HG02610 (cell line): ENCODE results near the gene ADAMTS12.

Source experiments
- ATAC-seq: cut with Tn5 transposase; IDR thresholded peaks from one replicate; pipeline ENCODE4 v1.9.1; 2021; ENCODE audit warnings: mild to moderate bottlenecking, moderate library complexity; ENCODE audit not compliant: unreplicated experiment

ADAMTS12 gene

DNA sequence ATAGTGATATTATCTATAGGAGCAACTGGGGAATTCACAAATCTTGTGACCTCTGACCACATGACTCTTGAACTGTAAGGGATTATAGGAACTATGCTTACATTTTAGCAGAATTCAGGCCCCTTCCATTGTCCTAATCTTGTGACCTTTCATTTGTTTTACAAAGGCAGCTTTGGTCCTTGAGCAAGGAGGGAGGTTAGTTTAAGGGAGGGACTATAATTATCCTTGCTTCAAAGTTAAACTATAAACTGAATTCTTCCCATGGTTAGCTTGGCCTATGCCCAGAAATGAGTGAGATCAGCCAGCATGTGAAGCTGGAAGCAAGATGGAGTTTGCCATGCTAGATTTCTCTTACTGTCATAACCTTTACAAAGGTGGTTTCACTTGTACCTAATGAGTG is 399.8 kb downstream of the ADAMTS12 start:
- no peak for ATAC-seq

DNA sequence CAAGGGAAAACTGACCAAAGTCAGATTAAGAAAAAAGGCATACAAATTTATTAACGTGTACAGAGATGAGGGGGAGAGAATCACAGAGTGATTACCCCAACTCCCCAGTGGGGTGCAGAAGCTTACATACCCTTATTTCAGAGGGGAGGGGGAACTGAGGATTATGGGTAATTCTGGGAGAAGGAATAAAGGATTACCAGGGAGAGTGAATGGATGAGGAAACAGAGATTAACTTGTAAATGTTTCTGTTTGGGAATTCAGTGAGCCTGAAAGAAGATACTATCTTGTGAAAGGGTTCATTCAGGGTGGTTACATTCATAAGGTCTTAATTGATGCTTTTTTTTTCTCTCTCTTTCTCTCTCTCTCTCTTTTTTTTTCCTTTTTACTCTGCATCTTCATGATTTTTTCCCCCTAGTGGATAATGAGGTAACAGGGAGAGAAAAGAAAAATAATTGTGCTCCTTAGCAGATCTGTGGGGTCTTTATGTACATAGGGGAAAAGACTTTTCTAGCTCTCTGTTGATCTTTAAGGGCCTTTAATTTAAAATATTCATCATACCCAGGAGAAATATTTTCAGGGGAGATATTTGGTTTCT is 401.6 kb downstream of the ADAMTS12 start:
- no peak for ATAC-seq

DNA sequence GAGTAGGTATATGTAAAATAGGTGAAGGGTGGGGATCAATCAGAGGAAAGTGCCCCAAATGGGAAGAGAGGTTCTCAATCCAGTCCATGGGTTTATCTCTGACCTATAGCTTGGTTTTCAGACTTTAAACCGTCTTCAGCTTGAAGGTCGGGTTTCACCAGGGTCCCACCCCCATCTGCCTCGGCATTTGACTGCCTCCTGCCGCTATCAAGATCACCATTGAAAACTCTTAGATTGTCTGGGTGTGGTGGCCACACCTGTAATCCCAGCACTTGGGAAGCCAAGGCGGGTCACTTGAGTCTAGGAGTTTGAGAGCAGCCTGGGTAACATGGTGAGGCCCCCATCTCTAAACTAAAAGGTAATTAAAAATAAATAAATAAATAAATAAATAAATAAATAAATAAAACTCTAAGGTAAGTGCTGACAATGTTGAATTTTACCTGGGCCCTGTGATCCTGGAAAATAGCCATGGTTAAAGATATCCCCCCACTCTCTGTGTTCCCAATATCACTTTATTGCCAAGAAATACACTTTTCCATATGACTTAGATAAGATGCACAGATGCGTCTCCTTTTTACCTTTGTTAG is 402.2 kb downstream of the ADAMTS12 start:
- no peak for ATAC-seq

DNA sequence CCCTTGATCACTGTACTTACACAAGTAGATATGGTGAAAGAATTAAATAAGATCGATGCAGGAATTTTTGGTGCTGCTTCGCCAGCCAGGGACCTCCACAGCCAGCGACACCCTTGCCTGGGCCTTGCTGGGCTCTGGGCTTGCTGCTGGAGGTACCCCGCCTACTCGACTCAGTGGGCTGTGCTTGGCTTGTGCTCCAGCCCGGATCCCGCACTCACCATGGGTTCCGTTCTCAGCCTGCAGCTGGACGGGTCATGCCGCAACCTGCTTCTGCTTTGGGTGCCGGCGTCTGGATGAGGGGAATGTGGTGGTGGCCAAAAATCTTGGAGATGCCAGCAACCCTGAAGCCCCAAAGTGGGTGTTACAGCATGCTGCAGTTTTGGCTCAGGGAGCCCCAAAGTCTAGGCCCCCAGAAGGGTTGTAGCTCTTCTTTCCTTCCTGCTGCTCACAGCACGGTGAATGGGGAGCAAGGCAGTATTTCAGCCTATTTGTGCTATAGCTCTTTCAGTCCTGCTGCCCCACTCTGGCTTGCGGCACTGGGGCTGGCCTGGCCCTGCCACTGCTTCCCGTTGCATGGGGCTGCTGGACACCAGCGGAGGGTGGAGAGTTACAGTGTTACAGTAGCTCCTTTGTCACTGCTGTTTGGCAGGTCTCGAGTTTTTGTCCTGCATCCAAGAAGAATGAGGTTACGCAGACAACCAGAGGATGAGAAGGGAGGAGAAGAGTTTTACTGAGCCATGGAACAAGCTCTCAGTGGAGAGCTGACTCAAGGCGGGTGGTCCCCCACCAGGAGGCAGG is 403.0 kb downstream of the ADAMTS12 start:
- no peak for ATAC-seq

DNA sequence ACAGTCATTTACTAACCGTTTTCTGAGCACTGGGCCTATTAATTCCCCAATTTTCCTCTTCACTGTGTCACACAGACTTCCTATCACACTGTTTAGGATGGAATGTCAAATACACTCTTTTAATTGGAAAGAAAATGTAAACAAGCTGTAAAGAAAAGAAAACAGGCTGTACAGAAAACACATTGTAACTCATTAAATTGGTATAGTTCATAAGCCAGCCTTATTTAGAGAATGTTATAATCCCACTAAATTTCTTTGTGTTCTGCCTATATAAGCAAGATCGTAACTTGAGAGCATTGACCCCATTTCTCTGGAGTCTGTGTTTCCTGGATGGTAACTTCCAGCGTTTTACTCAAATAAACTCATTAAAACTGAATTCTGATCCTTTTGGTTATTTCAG is 404.6 kb downstream of the ADAMTS12 start:
- no peak for ATAC-seq

DNA sequence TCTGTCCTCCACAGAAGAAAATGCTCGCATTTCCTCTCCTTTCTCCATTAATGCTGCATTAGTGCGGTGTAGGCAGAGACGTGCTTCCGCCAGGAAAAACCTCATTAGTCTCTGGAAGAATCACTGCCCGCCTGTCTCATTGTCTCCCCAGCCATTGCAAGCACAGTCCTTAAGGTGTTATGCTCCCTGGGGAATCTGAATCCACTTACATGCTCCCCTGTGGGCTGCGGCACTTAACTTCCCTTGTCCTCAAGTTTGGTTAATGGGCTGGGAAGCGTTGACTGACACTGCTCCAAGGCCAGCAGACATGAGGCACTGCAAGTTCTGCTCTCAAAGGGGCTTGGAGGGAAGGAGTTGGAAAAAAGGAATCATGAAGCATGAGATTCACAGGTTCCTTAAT is 409.5 kb downstream of the ADAMTS12 start:
- no peak for ATAC-seq

DNA sequence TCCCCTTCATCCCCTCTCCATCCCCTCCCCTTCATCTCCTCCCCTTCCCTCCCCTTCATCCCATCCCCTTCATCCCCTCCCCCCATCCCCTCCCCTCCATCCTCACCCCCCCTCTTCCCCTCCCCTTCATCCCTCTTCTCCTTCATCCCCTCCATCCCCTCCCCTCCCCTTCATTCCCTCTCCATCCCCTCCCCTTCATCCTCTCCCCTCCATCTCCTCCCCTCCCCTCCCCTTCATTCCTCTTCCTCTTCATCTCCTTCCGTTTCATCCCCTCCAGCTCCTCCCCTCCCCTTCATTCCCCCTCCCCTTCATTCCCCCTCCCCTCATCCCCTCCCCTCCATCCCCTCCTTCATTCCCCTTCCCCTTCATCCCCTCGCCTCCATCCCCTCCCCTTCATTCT is 410.9 kb downstream of the ADAMTS12 start:
- ATAC-seq: no peak

DNA sequence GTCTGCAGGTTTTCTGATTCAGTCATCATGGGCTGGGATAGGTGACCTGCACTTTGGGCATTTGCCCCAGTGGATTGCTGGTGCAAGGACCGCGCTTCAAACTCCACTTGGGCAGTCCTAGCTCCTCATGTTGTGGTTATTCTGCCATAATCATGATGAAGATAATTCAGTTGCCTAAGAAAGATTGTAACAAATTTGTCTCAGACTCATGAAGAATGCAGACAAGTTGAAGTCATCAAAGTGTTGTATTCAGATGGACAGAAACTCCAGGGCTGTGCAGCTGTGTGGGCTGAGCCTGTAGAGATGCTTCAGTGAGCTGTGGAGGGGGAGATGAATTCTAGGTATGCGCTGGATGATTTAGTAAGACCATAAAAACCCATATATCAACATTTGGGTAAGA is 412.5 kb downstream of the ADAMTS12 start:
- ATAC-seq: no peak

DNA sequence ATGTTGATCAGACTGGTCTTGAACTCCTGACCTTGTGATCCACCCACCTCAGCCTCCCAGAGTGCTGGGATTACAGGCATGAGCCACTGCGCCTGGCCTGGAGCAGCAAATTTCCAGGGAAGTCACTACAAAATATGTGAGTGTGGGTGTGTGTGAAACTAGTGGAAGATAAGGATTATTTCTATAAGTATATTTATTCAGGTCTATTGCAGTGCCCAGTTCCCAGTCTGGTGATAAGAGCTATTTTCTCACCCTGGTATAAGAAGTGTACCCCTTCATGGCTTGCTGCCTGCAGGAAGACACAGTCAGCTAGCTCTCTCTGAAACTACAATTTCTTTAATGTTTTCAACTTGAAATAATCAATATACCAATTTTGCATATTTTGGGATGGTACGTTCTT is 414.0 kb downstream of the ADAMTS12 start:
- ATAC-seq: no peak

DNA sequence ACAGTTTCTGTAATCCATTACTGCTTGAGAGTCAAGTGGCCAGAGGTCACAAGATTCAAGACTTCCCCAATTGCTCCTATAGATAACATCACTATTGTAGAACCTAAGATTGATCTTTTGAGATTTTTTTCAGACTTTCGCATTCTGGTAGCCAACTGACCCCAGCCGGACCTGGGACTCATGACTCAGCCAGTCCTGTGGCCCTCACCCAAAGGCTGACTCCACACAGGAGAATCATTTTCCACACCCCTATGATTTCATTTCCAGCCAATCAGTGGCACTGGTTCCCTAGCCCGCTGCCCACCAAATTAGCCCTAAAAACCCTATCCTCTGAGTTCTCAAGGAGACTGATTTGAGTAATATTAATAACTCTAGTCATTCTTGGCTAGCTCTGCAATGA is 414.8 kb downstream of the ADAMTS12 start:
- ATAC-seq: no peak

DNA sequence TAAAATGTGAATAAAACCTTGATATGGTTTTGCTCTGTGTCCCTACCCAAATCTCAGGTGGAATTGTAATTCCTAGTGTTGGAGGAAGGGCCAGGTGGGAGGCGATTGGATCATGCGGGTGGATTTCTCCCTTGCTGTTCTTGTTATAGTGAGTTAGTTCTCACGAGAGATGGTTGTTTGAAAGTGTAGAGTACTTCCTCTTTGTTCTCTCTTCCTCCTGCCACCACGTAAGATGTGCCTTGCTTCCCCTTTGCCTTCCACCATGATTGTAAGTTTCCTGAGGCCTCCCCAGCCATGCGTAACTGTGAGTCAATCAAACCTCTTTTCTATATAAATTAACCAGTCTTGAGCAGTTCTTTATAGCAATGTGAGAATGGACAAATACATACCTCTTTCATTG is 416.1 kb downstream of the ADAMTS12 start:
- ATAC-seq: no peak

DNA sequence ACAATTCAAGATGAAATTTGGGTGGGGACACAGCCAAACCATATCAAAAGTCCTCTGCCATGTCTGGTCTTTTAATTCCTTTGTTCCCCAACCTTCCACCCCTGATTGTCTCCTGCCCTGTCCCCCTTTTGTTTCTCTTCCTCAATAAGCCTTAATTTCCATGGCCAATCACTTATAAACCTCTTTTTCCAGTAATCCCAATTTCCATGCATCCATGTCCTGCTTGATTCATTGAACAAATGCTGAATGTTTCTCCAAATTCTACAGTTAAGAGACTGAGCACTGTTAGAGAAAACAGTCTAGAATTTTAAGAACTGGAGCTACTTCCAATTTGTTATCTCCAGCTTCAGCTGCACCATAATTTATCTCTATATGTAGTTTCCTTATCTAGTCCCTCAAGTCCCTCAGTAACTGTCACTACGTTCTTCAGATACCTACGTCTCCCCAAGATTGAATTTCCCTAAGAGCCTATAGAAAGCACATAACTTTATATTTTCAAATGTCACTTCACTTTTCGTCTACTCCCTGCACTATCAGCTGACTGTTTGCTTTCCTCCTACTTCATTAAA is 416.8 kb downstream of the ADAMTS12 start:
- no peak for ATAC-seq

DNA sequence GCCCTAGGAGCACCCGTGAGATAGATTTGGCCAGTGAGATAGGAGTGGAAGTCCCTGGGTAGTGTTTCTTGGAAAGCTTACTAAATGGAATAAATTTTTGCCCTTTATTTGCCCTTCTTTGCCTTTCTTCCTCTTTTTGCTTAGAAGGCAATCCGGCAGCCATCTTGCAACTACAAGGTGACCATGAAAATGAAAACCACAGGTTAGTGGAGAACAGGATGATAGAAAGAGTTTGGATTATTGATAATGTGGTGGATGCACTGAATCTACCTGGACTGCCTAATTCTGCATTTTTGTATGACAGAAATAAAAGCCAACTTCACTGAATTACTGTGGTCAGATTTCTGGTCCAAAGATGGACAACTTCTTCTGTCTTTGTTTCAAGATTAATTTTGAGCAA is 417.8 kb downstream of the ADAMTS12 start:
- no peak for ATAC-seq
